ENCODE data around the gene ETFA.
"Not testable (repeated sequence)": the region's sequence is repeated elsewhere in the genome, so short reads cannot be mapped to it uniquely, and the experiment has no call there.

The ETFA gene

DNA sequence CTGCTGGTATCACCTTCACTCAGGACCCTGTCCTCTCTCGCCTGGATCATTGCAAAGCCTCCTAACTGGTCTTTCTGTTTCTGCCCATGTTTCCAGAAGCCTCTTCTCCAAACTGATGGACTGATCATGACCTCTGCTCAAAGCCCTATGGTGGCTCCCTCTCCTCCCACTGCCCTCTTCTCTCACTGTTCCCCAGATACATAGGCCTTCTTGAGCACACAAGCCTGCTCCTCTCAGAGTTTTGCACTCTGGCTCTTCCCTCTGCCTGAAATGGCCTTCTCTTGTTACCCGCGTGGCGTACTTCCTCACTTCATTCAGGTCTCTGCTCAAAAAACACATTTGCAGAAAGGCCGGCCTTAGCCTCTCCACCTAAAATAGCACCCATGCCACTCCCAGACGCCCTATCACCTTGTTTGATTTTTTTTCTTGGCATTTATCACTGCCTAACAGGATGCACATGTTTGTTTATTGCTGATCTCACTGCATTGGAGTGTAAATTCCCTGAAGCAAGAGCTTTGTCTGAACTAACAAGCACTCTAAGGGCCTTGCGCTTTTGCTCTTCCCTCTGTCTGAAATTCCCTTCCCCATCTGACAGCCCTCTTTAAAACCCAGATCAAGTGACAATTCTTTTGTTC is 1.4 kb upstream of the ETFA start:
- CTCF ChIA-PET: interaction anchor here (0.9 to 2.0 kb wide), 3 partner anchors 13 to 33 kb away, joined by 3 to 6 read pairs (median 4); no protein-coding TSS in a partner anchor
- POLR2A ChIA-PET: no interaction called here
- TF ChIP-seq, protein P1, sequence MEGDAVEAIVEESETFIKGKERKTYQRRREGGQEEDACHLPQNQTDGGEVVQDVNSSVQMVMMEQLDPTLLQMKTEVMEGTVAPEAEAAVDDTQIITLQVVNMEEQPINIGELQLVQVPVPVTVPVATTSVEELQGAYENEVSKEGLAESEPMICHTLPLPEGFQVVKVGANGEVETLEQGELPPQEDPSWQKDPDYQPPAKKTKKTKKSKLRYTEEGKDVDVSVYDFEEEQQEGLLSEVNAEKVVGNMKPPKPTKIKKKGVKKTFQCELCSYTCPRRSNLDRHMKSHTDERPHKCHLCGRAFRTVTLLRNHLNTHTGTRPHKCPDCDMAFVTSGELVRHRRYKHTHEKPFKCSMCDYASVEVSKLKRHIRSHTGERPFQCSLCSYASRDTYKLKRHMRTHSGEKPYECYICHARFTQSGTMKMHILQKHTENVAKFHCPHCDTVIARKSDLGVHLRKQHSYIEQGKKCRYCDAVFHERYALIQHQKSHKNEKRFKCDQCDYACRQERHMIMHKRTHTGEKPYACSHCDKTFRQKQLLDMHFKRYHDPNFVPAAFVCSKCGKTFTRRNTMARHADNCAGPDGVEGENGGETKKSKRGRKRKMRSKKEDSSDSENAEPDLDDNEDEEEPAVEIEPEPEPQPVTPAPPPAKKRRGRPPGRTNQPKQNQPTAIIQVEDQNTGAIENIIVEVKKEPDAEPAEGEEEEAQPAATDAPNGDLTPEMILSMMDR (IDR thresholded peaks at IDR 0.05; ENCODE audit: control extremely low read depth, extremely low read depth, low read depth, missing control alignments): no peak
- DNase-seq (ENCODE audit: extremely low spot score): no peak

DNA sequence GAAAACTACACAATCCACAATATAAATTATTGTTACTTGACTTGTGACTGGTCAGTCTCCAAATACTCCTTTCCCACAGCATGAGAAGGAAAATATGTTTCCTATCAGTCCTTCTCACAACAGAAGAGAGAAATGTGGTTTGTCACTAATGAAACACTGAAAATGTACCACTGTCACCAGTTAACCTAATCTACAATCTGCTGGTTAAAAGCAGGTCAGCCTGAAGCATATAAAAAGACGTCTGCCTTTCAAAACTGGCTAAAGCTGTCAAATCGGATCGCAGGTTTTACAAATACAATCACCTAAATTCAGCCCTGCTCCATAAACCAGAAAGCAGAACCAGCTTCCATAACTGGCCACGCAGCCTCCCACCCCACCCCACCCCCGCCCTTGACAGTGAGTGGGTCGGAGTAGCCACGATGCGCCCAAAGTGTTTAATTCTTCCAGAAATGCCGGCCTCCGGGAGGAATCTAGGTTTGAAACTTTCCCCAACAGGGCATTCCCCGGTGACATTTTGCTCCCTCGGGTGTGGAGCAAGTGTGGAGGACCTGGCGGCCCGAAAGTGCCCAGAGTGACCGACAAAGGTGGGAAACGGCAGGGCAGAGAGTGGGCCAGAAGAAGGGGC is 682 bp downstream of the ETFA start:
- DNase-seq (ENCODE audit: extremely low spot score): no peak
- ChIA-PET POLR2A (interaction anchor here (1.3 kb wide), 1 partner anchor 15 kb away, joined by 6 read pairs; no protein-coding TSS in a partner anchor), CTCF (interaction anchor here (1.3 to 1.5 kb wide), 2 partner anchors 26 to 75 kb away, joined by 3 to 5 read pairs; no protein-coding TSS in a partner anchor)
- TF ChIP-seq, protein P1 (IDR thresholded peaks at IDR 0.05; ENCODE audit: control extremely low read depth, extremely low read depth, low read depth, missing control alignments): no peak

DNA sequence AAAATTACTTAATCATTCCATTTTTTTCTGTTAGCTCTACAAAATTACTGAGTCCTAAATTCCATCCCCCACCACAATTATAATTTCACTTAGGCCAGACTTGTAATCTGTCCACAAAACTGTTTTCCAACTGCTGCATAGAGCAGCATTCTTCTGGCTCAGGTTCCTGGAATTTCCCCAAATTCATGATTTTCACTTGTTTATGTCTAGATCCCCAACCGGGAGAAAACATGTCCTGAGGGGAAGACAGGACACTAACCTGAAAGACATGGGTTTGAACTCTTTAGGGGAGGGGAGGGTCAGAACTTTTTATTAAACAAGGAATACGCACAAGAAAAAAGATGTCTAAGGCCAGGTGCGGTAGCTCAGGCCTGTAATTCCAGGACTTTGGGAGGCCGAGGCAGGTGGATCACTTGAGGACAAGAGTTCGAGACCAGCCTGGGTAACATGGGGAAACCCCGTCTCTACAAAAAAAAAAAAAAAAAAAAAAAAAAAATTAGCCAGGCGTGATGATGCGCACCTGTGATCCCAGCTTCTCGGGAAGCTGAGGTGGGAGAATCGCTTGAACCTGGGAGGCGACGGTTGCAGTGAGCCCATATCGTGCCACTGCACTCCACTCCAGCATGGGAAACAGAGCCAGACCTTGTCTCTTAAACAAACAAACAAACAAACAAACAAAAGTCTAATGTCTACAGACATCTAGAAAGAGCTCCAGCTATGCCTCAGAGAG is 1.5 kb downstream of the ETFA start:
- TF ChIP-seq, protein P1 (IDR thresholded peaks at IDR 0.05; ENCODE audit: control extremely low read depth, extremely low read depth, low read depth, missing control alignments): no peak
- CTCF ChIA-PET: interaction anchor here (0.9 to 1.5 kb wide), 4 partner anchors 9 to 143 kb away, joined by 3 to 5 read pairs (median 4); no protein-coding TSS in a partner anchor
- POLR2A ChIA-PET: no interaction called here
- no peak for DNase-seq (ENCODE audit: extremely low spot score)

DNA sequence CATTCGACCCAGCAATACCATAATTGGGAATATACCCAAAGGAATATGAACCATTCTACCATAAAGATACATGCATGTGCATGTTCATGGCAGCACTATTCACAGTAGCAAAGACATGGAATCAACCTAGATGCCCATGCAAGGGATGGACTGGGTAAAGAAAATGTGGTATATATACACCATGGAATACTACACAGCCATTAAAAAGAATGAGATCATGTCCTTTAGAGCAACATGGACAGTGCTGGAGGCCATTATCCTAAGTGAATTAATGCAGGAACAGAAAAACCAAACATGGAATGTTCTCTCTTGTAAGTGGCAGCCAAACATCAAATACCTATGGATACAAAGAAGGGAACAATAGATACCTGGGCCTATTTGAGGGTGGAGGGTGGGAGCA is 7.4 kb downstream of the ETFA start:
- TF ChIP-seq, protein P1 (IDR thresholded peaks at IDR 0.05; ENCODE audit: control extremely low read depth, extremely low read depth, low read depth, missing control alignments): no peak
- ChIA-PET POLR2A (no interaction called here), CTCF (no interaction called here)
- no peak for DNase-seq (ENCODE audit: extremely low spot score)

DNA sequence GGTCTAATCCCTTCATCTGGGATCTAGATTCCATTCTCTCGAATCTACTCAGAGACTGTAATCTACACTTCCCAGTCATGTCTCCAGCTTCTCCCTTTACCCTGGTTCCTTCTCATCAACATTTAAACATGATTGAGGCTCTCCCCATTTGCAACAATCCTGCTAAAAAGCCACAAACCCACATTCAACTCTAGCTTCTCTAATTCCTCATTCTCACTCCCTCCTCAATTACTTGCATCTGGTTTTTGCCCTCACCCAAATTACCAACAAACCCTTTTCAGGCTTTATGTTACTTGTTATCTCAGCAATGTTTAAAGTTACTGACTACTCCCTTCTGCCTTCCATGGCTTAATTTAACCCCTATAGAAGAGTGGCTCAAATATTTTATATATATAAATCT is 11.5 kb downstream of the ETFA start:
- CTCF ChIA-PET: interaction anchor here (1.0 to 1.3 kb wide), 5 partner anchors 11 to 15 kb away, joined by 3 to 4 read pairs (median 3); no protein-coding TSS in a partner anchor

DNA sequence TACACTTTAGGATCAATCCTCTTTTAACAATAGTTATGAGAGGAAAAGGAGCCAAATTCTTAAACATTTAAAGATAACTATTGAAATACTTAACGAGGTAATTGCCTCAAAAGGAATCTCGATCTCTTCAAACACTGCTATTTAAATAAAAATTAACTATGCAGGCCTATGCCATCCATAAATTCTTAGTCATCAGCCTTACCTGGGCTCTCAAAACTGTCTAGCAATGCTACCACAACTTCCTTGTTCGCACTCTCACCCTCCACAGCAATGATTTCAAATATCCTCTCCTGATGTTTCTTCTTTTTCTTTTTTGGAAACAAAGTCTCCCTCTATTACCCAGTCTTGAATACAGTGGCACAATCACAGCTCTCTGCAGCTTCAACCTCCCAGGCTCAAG is 12.3 kb downstream of the ETFA start:
- CTCF ChIA-PET: interaction anchor here (1.0 to 1.3 kb wide), 3 partner anchors 12 to 23 kb away, joined by 3 to 4 read pairs (median 3); no protein-coding TSS in a partner anchor
- TF ChIP-seq, protein P1 (IDR thresholded peaks at IDR 0.05; ENCODE audit: control extremely low read depth, extremely low read depth, low read depth, missing control alignments): no peak
- POLR2A ChIA-PET: no interaction called here
- DNase-seq (ENCODE audit: extremely low spot score): no peak

More for the DNA sequence above, 11.5 kb downstream of the ETFA start:
- POLR2A ChIA-PET: no interaction called here
- DNase-seq (ENCODE audit: extremely low spot score): no peak
- TF ChIP-seq, protein P1 (IDR thresholded peaks at IDR 0.05; ENCODE audit: control extremely low read depth, extremely low read depth, low read depth, missing control alignments): no peak

DNA sequence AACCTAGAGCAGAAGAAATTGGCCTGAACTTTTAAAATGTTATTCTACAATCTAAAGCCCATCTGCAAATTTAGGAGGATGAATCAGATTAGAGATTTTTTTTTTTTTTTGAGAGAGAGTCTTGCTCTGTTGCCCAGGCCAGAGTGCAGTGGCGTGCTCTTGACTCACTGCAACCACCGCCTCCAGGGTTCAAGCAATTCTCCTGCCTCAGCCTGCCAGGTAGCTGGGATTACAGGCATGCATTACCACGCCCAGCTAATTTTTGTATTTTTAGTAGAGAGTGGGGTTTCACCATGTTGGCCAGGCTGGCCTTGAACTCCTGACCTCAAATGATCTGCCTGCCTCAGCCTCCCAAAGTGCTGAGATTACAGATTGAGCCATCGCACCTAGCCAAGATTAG is 13.3 kb downstream of the ETFA start:
- CTCF ChIA-PET: interaction anchor here (1.0 to 1.7 kb wide), 3 partner anchors 9 to 48 kb away, joined by 3 to 7 read pairs (median 3); no protein-coding TSS in a partner anchor
- POLR2A ChIA-PET; DNase-seq (ENCODE audit: extremely low spot score): not testable (repeated sequence)
